ENCODE data around the gene SLC24A4. TPM values are rescaled to one million over a fixed set of nuclear protein-coding genes. Genes with fewer than 3 reads are reported as not detected.

Gene SLC24A4
- total RNA-seq, 4 donors from 2014 or later, result 0.75 to 1.9 (median 1.4) TPM

DNA sequence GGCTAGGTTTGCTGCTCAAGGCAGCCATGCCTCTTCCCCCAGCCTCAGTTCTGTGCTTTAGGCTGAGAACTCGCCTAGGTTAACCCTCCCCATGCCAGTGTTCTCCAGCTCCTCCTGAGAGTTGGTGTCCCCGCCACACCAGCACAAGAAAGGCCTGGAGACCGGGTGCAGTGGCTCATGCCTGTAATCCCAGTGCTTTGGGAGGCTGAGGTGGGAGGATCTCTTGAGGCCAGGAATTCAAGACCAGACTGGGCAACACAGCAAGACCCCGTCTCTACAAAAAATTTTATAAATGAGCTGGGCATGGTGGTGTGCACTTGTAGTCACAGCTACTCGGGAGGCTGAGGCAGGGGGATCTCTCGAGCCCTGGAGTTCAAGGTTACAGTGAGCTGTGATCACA lies 200.8 kb downstream of the SLC24A4 start:
- TF ChIP-seq, protein P1, sequence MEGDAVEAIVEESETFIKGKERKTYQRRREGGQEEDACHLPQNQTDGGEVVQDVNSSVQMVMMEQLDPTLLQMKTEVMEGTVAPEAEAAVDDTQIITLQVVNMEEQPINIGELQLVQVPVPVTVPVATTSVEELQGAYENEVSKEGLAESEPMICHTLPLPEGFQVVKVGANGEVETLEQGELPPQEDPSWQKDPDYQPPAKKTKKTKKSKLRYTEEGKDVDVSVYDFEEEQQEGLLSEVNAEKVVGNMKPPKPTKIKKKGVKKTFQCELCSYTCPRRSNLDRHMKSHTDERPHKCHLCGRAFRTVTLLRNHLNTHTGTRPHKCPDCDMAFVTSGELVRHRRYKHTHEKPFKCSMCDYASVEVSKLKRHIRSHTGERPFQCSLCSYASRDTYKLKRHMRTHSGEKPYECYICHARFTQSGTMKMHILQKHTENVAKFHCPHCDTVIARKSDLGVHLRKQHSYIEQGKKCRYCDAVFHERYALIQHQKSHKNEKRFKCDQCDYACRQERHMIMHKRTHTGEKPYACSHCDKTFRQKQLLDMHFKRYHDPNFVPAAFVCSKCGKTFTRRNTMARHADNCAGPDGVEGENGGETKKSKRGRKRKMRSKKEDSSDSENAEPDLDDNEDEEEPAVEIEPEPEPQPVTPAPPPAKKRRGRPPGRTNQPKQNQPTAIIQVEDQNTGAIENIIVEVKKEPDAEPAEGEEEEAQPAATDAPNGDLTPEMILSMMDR (IDR thresholded peaks at IDR 0.05; ENCODE audit: low read depth), result no peak

DNA sequence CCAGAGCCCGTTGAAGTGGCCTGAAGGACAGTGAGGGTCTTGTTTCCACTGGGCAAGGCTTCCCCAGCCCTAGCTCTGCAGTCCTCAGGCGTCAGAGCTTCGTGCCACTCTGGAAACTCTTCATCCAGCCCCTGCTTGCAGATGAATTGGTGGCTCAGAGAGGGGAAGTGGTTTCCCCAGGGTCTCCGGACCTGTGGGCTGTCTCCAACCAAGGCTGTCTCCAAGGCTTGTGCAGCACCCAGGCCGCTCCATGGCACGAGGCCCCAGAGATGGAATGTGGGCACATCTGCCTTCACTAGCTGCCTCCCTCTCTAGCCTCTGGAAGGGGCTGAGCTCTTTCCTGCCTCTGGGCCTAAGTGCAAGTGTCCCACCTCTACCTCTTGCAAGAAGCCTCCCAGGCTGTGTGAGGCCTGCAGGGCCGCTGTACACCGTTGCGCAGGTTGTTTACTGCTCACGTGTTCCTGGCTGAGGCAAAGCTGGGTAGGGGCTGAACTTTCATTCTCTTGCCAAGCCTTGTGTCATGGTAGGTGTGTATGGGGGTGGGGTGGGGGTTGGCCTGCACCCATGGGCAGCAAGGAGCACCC lies 201.7 kb downstream of the SLC24A4 start:
- TF ChIP-seq, protein P1 (IDR thresholded peaks at IDR 0.05; ENCODE audit: low read depth), result no peak

DNA sequence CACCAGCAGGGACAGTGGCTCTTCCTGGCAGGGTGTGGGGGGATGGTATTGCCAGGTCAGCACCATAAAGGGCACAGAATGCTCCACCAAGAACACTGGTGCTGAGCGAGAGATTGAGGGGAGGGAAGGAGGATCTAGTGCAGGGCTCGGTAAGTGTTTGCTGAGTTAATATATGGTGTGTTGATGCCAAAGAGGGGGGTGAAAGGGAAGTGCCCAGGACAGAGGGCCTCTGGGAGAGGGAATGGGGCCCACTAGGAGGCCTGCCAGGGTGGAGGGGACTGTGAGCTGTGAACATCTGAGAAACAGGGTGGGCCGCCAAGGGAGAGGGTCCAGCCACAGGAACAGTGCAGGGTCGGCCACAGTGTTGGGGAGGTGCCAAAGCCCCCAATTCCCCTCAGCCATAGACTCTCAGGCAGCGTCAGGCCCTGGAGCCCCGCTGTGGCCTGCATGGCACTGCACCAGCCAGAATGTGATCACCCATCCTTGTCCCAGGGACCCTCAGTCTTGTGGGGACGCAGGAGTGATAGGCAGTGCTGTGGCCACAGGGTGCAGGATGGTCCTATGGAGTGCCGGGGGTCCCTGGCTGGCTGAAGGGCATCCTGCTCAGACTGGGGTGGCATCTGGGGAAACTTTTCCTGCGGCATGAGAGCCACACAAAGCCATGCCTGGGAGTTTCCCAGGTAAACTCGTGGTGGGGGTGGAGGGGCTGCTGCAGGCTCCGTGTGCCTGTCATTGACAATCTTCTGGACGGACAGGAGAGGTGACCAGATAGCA lies 202.5 kb downstream of the SLC24A4 start:
- TF ChIP-seq, protein P1 (IDR thresholded peaks at IDR 0.05; ENCODE audit: low read depth), result no peak

DNA sequence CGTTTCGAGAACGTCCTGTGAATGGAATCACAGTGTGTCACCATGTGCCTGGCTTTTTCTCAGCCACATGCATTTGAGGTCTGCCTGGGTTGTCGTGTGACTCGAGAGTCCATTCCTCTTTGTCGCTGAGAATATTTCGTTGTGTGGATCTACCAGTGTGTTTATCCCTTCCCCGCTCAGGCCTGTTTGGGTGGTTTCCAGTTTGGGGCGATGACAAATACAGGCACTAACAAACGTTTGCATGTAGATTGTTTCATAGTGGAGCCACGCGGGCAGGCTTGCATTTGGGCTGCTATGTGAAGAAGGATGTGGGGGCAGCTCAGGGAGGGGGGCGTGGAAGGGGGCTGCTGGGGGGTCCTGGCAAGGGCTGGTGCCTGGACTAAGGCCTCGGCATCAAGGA lies 204.8 kb downstream of the SLC24A4 start:
- TF ChIP-seq, protein P1 (IDR thresholded peaks at IDR 0.05; ENCODE audit: low read depth), result no peak

DNA sequence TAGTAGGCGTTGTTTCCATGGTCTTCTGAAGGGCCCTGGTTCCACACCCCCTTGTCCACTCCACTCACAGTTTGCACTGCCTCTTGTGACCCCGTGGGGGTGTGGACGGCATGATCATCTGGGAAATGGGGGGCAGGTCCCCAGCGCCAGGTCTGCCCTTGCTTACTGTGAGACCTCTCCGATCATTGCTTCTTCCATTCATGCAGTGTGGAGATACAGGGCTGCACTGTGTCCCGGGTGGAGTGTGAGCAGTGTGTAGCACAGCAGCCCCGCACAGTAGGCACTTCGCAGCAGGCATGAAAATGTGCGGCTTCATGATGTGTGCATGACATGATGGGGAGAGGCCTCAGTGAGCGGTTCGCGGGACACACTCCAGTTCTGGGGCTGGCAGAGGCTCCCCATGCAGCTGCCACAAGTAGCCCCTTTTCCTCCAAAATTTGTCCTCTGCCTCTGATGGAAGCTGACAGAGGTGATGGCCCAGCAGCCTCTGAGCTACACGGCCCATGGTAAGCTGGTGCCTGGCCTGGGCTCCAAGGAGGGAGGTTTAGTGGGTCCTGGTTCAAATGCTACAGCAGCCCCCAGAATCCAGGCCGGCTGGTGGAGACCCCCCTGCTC lies 205.6 kb downstream of the SLC24A4 start:
- TF ChIP-seq, protein P1 (IDR thresholded peaks at IDR 0.05; ENCODE audit: low read depth), result no peak

DNA sequence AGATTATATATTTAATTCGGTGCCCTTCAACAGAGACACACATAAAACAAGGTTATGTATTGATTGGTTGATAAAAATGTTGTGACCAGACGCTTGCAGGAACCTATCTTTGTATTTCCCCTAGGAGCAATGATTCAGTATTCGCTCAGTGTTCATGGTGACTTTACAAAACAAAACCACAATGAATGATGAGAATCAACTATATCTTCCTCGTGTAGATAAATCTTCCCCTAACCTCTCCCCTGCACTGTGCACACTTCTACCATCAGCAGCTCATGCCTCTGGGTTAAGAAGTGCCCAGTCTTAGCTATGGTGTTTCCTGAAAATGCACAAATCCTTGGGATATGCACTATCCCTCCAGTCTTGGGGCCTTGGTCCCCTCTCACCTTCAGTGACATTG lies 206.9 kb downstream of the SLC24A4 start:
- TF ChIP-seq, protein P1 (IDR thresholded peaks at IDR 0.05; ENCODE audit: low read depth), result no peak
